Stromal cell of bone marrow (primary cell): ENCODE data around the gene KLC4.
"Not testable (repeated sequence)": the region's sequence is repeated elsewhere in the genome, so short reads cannot be mapped to it uniquely, and the experiment has no call there.

Experiments
- DNase-seq: peaks from one replicate; pipeline ENCODE4 v3.0.0-alpha.2; 2012; ENCODE audit warnings: low read depth

Gene KLC4

DNA sequence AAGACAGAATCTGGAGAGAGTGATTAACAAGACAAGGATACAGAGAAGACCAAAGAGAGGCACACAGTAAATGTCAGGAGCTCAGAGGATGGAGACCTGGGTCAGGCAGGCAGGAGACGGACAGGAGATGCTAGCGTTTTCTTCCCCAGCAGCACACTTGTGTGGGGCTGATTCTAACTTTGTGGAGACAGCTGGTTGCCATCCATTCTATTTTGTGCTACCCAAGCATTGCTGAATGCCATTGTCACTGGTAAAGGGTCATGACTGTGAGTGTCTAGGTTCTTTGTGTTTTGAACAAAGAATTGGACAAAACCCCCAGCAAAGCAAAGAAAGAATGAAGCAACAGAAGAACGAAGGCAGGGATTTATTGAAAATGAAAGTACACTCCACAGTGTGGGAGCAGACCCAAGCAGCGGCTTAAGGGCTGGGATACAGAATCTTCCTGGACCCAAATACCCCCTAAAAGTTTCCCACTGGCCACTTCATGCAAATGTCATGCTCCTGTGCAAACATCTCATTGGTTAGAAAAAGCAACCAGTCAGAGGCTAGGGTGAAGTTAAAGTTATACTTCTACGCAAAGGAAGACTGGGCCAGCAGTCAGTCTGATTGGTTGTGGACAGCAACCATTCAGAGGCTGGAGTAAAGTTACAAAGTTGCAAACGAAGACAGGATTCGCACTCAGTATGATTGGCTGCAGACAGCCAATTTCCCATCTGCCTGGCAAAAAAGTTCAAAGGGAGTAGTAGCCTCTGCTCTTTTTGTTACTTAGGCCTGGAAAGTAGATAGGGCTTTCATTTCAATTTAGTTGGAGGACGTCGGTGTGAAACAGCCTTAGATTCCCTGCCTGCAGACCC, 34.2 kb downstream of the KLC4 start:
- DNase-seq, result peak; percentile 76

DNA sequence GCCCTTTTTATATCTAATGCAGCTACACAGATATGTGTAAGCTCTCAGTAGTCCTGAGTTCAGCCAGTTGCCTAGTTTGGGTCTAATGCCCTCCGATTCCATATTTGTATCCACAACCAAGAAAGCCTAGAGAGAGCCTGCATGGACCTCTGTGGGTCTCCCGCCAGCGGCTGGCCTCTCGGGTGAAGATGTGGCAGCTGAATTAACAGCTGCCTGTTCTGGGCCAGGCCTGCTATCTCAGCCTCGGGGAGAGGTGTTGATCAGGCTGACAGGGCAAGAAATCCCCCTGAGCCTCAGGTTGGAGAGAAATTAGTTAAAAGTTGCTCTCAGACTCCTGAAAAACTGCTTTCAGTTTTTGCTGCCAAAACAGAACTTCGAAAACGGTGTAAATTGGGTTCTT, 36.5 kb downstream of the KLC4 start:
- DNase-seq, result no peak

DNA sequence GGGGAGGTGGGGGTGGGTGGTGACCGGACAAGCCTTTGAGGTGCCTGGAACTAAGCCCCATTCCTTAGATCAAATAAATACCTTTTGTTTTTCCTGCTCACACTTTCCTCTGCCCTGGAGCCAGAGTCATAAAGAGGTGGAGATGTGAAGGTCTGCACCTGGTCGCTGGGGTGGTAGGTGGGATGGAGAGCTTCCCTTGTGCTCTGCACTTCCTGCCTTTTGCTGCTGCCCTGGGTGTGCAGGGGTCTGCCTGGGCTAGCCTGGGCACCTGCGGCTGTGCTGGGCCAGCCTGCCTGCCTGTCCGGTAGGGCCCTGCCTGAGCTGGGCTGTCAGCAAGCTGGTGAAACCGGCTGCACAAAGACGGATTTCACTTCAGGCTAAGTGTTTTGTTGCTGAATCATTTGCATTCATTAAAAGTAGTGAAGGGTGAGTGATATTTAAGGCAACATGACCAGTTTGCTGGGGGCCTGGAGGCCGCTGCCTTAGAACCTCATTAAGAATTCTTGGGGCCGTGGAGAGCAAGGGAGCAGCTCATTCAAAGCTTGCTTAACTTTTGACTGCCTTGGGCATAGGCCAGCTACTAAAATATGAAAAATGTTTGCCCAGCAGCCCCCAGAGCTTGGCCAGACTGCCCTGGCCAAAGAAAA, 37.1 kb downstream of the KLC4 start:
- peak; percentile 86 for DNase-seq

DNA sequence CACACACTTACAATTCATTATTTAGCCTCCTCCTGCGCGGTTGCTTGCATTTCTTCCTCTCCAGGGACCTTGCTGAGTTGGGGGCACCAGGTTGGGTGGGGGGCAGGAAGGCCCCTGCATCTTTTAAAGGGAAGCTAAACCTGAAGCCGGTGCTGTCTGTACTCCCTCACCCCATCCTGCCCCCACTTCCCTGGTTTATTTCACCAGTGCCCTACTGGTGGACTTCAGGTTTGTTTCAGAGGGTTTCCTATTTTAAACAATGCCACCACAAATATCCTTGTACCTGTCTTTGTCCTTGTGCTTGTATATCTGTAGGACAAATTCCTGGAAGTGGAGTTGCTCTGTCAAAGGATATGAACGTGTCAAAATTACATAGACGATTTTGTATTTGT, 37.7 kb downstream of the KLC4 start:
- DNase-seq, result no peak

DNA sequence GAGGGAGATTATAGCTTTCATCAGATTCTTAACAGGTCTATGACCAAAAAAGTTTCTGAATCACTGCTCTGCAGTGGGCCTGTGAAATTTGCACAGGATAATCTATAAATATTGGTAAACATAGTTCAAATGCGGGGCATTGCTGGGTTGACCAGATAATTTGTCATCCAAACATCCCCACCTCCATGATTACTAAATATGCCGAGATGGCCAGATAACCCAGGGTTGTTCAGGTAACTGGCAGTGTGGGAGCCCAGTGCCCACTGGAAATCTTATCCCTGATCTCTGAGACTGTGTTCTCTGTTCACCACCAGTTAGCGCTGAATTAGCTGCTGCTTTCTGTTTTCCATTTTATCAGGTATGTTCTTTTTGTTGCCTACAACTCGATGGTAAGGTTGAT, 38.1 kb downstream of the KLC4 start:
- DNase-seq, result no peak

DNA sequence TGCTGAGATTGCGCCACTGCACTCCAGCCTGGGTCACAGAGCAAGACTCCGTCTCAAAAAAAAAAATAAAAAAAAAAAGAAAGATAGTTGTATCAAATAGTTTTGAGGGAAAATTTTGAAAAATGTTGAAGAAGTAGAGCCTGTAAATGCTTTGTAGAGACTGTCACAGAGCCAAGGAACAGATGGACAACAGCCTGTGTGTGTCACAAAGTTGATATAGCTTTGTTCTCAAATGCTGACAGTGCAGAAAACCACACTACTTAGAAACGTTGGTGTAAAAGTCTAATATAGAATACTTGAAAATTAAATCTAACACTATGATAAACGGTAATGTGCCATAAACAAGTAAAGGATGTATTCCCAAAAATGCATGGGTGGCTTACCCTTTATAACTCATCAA, 42.1 kb downstream of the KLC4 start:
- DNase-seq, result no peak

DNA sequence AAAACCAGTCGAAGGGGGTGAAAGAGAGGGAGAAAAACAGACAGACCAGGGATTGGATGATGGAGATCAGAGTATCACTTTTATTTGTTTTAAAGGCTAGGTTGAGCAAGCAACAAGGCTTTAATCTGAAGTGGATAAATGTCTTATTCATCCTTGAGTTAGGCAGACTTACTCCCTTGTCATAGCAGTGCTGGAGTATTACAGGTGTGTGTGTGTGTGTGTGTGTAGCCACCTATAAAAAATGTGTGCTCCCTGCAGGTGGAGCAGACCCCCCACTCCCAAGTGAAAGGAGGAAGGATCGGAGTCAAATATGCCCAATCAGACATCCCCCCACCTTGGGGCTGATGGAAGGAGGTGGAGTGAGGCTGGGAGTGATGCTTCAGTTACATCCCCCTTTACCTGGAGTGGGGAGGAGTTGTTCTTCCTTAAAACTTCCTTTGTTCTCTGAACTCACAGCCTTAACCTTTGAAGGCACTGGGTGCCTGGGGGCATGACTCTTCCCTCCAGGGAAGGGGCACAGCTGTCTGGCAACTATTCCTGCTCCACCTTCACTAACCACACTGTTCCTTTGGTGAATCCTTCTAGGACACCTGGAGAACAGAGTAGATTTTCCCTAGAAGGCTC, 43.9 kb downstream of the KLC4 start:
- no peak for DNase-seq

DNA sequence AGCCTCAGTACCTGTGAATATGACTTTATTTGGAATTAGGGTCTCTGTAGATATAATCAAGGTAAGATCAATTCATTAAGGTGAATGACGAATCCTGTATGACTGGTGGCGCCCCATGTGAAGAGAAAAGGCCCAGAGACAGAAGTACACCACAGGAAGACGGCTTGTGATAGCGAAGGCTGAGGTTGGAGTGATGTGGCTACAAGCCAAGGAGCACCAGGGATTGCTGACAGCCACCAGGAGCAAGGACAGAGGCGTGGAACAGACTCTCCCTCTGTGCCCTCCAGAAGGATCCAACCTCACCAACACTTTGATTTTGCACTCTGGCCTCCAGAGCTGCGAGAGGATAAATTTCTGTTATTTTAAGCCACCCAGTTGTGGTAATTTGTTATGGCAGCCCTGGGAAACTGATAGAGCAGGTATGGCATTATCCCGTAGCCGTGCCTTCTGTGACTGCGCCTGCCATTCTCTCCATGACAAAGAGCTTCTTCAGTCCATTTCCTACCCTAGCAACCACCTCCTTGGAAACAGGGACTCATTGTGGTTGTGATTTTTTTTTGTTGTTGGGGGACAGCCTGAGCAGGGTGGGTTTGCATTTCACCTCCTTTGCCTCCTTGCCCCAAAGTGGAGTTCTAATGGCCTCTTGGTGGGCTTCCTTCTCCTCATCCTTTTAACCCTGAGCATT, 46.2 kb downstream of the KLC4 start:
- DNase-seq, result no peak

DNA sequence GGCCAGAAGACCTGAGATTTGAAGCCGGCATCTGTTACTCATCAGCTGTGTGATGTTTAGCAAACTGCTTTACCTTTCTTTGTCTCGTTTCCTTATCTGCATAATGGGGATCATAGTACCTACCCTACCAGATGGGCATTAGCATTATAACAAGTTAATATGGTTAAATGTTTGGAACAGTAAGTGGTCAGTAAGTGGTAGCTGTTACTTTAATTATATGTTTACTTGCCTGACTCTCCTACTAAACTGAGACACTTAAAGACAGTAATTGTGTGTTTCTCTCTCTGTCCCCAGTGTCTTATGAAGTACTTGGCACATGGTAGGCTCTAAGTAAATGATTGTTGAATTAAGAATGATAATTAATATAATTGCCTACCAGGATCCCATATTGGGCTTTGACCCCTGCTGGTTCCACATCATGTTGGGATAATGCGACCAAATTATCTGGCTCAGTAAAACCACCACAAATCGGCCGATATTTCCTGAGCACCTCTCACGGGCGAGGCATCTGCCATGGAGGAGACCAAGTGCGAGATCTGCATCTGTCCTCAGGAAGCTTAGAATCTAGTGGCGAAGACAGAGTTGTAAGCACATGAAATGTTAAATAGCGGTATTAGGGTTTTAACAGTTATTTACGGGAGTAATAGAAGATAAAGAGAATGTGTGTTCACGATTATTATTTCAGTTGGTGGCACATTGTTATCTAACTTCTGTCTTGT, 48.1 kb downstream of the KLC4 start:
- no peak for DNase-seq

DNA sequence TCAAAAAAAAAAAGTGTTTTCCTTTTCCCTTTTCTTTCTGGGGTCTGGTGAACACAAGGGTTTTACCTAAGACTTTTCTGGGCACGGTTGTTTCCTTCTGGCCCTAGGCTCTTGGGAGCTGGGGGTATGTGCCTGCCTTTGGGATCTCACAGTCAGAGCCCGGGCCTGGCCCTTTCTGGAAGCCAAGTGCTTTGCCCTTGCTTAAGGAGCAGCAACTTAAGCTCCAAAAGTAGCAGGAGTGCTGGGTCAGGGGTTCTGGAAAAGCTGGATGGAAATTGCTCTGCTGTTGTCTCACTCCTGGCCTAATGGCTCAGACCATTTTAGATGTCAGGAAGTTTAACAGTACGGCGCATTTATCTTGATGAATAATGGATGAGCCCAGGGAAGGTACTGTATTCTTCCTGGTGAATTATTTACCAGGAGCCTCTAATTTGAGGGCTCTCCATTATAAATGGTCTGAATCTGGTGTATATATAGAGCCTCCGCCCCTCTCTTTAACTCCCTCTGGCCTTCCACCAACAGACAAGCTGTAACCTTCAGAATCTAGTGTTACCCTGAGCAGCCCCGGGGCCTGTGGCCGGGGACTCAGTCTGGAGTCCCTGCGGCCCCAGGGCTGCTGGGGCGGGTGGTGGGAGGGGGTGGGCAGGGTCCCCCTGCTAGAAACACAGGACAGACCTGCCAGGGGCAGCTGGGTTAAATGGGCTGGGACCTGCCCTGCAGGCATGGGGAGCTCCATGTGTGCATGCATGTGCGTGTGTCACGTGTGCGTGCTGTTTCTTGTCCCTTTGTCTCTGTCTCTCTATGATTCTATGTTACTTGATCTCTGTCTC, 54.2 kb downstream of the KLC4 start:
- no peak for DNase-seq

DNA sequence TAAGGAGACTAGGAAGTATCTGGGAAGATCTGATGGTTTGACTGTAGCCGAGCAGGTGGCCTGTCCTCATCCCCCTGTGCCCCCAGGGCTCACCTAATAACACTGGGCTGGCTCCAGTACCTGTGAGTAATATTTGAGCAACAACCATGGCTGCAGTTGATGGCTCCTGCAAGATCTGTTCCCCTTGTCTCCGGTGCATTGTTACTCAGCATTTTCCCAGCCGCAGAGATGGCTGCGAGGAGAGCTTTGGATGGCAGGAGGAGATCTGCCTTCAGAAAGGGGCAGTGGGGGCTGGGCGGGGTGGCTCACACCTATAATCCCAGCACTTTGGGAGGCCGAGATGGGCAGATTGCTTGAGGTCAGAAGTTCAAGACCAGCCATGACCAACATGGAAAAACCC, 55.9 kb downstream of the KLC4 start:
- no peak for DNase-seq

DNA sequence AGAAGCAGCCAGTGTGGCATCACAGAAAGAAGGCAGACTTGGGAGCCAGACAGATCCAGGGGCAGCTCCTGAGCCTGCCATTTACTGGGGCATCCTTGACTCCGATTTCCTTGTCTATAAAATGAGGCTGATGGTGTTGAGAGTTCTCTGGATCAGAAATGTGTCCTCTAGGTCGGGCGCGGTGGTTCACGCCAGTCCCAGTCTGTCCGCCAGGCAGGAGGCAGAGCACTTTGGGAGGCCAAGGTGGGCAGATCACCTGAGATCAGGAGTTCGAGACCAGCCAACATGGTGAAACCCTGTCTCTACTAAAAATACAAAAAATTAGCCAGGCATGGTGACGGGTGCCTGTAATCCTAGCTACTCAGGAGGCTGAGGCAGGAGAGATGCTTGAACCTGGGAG, 58.0 kb downstream of the KLC4 start:
- not testable (repeated sequence) for DNase-seq

DNA sequence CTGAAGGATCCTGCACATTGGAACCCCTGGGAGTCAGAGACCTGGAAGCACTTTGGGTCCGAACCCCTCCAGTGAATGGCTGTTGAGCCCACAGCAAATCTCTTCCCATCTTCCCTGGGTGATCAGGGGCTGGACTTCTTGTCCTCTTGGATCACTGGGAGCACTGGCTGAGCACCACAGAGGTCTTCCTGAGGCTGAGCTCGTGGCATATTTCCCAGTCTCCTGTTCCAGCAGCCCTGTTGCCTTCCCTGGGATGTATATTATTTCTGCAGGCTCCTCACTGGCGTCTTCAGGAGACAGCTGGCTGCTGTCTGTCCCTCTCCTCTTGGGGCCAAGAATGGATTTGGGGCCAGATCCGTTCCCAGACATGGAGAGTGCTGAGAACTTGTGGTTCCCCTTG, 60.1 kb downstream of the KLC4 start:
- no peak for DNase-seq

DNA sequence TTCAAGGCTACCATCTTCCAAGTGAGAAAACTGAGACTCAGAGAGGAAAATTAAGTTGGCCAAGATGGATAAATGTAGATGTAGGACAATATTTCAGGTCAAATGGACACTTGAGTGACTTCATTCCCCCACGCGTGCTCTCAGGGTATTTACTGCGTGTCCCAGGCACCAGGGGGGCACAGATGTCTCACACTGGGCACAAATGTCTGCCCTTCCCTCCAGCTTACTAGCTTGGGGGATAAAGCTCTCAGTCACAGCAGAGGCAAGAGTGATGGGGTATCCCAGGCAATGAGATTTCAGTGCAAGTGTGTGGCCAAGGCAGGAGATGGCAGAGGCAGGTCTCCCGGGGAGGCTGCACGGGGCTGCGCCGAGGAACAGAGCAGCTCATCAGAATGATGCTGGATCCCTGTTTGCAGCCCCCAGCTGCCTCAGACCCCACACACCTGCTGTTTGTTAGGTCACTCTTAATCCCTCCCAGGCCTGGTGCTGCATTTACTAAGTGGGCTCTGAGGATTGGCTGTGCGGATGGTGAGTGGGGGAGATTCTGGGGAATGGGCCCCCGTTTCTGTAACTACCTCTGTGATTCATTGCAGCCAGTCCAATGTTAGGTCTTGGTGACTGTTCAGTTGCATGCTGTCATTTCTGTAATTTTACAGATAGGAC, 60.8 kb downstream of the KLC4 start:
- DNase-seq, result no peak

DNA sequence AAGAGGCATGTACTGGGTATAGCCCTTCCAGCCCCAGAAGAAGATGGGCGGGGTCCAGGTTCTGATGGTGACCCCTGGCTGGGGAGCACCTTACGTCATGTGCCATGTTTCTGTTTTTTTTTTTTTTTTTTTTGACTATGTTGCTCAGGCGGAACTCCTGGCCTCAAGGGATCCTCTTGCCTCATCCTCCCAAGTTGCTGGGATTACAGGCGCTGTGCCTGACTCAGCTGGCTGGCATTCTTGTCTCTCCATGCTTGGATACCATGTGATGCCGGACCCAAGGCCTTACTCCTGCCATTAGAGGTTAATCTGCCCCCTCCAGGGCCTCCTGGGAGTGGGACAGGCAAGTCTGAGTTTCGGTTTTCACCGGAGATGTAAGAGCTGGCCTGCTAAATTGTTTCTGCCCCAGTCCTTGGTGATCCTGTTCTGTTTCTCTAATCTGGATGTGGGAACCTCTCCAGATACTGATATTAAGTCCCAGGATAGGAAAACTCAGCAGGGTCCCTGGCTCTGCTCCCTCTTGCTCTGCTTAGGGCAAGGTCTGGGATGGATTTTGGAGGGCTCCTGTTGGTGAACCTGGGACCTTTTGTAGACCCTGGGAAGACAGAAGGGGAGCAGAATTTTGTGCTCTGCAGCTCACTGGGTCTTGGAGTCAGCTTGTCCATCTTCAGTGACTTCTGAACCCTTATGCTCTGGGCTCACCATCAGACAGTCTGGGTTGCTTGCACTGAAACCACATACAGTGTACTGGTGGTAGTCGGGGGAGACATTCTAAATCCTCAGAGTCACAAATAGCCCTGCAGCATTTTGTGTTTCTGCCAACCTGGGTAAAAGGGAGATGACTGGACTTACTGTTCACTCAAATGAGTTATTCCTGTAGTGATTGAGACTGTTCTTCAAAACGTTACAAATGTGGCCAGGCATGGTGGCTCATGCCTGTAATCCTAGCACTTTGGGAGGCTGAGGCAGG, 61.8 kb downstream of the KLC4 start:
- DNase-seq, result peak; percentile 98

DNA sequence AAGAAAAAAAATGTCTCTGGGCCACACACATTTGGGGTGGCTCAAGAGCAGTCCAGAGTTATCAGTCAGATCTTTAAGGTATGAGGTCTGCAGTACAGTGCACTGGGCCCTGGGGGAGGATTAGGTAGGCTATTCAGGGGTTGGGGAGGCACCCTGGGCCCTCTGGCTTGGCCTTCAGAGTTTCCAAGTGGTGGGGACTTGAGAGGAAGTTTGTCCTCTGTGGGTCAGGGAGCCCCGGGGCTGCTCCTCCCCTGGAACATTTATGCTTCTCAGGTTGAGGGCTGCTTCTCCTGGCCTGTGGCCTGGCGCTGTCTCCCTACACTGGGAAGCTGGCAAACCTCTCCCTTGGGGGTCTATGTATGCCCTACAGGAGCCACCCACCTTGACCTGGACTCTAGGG, 62.7 kb downstream of the KLC4 start:
- DNase-seq, result no peak

DNA sequence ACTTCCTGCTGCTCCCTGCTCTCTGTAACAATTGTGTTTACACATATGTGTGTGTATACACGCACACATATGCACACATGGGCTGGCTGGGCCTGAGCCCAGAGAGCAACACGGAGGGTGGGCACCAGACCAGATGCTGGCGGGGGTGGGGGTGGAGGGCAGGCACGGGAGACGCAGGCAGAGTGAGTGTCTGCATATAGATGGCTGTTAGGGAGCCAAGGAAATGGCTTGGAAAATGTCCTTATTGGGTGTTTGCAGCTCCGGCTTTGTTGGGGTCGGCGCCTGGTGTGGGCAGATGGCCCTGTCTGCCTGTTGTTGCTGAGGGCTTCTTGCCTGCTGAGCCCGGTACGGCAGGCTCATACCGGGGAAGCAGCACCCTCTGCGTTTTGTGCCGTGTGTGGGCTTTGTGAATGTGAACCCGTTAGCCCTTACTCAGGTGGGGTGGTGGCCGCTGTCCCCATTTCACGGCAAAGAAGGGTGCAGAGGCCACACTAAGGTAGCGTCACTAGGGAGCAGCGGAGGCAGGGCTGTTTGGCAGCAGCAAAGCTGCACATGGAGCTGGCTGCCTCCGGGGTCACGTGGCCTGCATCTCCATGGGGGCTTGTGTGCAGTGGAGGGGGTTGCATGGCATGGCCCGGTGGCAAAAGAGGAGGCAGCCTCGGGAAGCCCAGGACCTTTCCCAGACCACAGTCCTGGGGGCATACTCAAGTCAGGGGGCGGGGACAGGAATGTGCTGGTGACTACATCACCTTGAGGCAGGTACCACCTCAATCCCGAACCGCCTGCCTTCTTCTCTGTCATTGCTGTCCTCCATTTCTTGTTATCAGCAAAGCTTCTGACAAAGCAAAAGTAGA, 64.3 kb downstream of the KLC4 start:
- DNase-seq, result no peak

DNA sequence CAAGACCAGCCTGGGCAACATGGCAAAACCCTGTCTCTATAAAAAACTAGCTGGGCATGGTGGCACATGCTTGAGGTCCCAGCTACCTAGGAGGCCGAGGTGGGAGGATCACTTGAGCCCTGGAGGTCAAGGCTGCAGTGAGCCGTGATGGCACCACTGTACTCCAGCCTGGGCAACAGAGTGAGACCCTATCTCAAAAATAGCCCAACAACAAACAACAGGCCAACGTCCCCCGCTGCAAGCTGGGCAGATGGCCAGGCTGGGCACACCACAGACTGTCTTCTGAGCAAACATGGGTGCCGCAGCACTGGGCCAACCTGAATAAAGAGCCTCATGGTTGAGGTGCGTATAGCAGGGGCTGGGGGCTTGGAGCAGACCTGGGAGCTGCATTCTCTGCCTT, 65.0 kb downstream of the KLC4 start:
- no peak for DNase-seq
